GM10847 (cell line): Measurements from ENCODE around the gene ELK3.

Experiments used
- POLR2A ChIP-seq: IDR thresholded peaks from 2 replicates; pipeline ENCODE4 v1.6.1; 2011; ENCODE audit not compliant: insufficient read length; ENCODE audit errors: extremely low read depth

Gene ELK3

GRCh38 chr12:96193725-96194575, at the start of gene ELK3:
TSS of gene ELK3 (plus strand) at chr12:96194375.
- TF ChIP-seq POLR2A = no peak

- no peak for TF ChIP-seq POLR2A
Observed at GRCh38 chr12:96146747-96147146, 47.4 kb upstream of the ELK3 start.

- TF ChIP-seq POLR2A = no peak
Observed at GRCh38 chr12:96150442-96150841, 43.7 kb upstream of the ELK3 start.

GRCh38 chr12:96152164-96152563, 42.0 kb upstream of the ELK3 start:
- no peak for TF ChIP-seq POLR2A

- TF ChIP-seq POLR2A = no peak
Observed at GRCh38 chr12:96153131-96153725, 40.9 kb upstream of the ELK3 start.

- no peak for TF ChIP-seq POLR2A
Observed at GRCh38 chr12:96155181-96155580, 39.0 kb upstream of the ELK3 start.

GRCh38 chr12:96155781-96156180, 38.4 kb upstream of the ELK3 start:
- TF ChIP-seq POLR2A = no peak

GRCh38 chr12:96156211-96156610, 38.0 kb upstream of the ELK3 start:
- no peak for TF ChIP-seq POLR2A

- no peak for TF ChIP-seq POLR2A
Observed at GRCh38 chr12:96157427-96157826, 36.7 kb upstream of the ELK3 start.

- TF ChIP-seq POLR2A = no peak
Observed at GRCh38 chr12:96164951-96165811, 29.0 kb upstream of the ELK3 start.

- TF ChIP-seq POLR2A = no peak
Observed at GRCh38 chr12:96166765-96167164, 27.4 kb upstream of the ELK3 start.

- TF ChIP-seq POLR2A = no peak
Observed at GRCh38 chr12:96167492-96167891, 26.7 kb upstream of the ELK3 start.

GRCh38 chr12:96170328-96170727, 23.8 kb upstream of the ELK3 start:
- TF ChIP-seq POLR2A = no peak

GRCh38 chr12:96170762-96171161, 23.4 kb upstream of the ELK3 start:
- TF ChIP-seq POLR2A = no peak

- no peak for TF ChIP-seq POLR2A
Observed at GRCh38 chr12:96171905-96172304, 22.3 kb upstream of the ELK3 start.

- no peak for TF ChIP-seq POLR2A
Observed at GRCh38 chr12:96172981-96173380, 21.2 kb upstream of the ELK3 start.
